ENCODE results near the gene SYNE3. TPM values are rescaled to one million over a fixed set of nuclear protein-coding genes. Genes with fewer than 3 reads are reported as not detected.

Gene SYNE3
- total RNA-seq, 1 experiment from 2014 or later = 21.2 TPM

GRCh38 chr14:95545515-95546168, 29.2 kb upstream of the SYNE3 start:
- Mint-ChIP-seq H3K9me3 (ENCODE audit: unreplicated experiment) (no peaks in the 10 kb centered on the region), H3K27ac (ENCODE audit: unreplicated experiment) (no peak overlapping the region), H3K27me3 (ENCODE audit: insufficient read depth, unreplicated experiment) (no peaks in the 10 kb centered on the region), H3K4me3 (ENCODE audit: unreplicated experiment) (no peak overlapping the region), H3K36me3 (ENCODE audit: insufficient read depth, unreplicated experiment) (no peaks in the 10 kb centered on the region), H3K4me1 (ENCODE audit: low read depth, unreplicated experiment) (peaks cover 9% of the 10 kb centered on the region)
- CTCF ChIA-PET = no interaction called here
- Histone ChIP-seq H3K4me3 (ENCODE audit: low read depth, low read length) (no peak overlapping the region), H3K9me3 (no peaks in the 10 kb centered on the region), H3K4me1 (no peaks in the 10 kb centered on the region; the same call in 1 of the 2 replicates), H3K27me3 (replicated peaks; ENCODE audit: control insufficient read depth, insufficient read depth, low read length) (no peaks in the 10 kb centered on the region), H3K36me3 (ENCODE audit: control insufficient read depth, insufficient read depth, low read length) (no peaks in the 10 kb centered on the region; the same call in 1 of the 2 replicates)
- BruUV-seq (replicated peaks) = no TSS peak
- intact Hi-C loops (cut with micrococcal nuclease; ENCODE audit: unreplicated experiment) = no loop called here
- POLR2A ChIA-PET = no interaction called here
- no peak for DNase-seq
- no peak for TF ChIP-seq CTCF (IDR thresholded peaks at IDR 0.05; ENCODE audit: insufficient read depth in 1 of 2, low read depth in 1 of 2, low read length in 1 of 2, severe bottlenecking in 1 of 2, unreplicated experiment in 1 of 2)

- H3K4me1 Mint-ChIP-seq (ENCODE audit: low read depth, unreplicated experiment) = peaks cover 9% of the 10 kb centered on the region
- H3K4me1 ChIP-seq = no peaks in the 10 kb centered on the region; the same call in 1 of the 2 replicates
- no TSS peak for BruUV-seq (replicated peaks)
- no peaks in the 10 kb centered on the region for H3K27me3 ChIP-seq (replicated peaks; ENCODE audit: control insufficient read depth, insufficient read depth, low read length)
- intact Hi-C loops (cut with micrococcal nuclease; ENCODE audit: unreplicated experiment) = no loop called here
- no peaks in the 10 kb centered on the region for H3K36me3 Mint-ChIP-seq (ENCODE audit: insufficient read depth, unreplicated experiment)
- no peak for DNase-seq
- no peak for TF ChIP-seq CTCF (IDR thresholded peaks at IDR 0.05; ENCODE audit: insufficient read depth in 1 of 2, low read depth in 1 of 2, low read length in 1 of 2, severe bottlenecking in 1 of 2, unreplicated experiment in 1 of 2)
- no peaks in the 10 kb centered on the region for H3K9me3 Mint-ChIP-seq (ENCODE audit: unreplicated experiment)
- no peak overlapping the region for H3K4me3 ChIP-seq (ENCODE audit: low read depth, low read length)
- H3K4me3 Mint-ChIP-seq (ENCODE audit: unreplicated experiment) = no peak overlapping the region
- no peaks in the 10 kb centered on the region for H3K9me3 ChIP-seq
- POLR2A ChIA-PET = no interaction called here
- H3K27me3 Mint-ChIP-seq (ENCODE audit: insufficient read depth, unreplicated experiment) = no peaks in the 10 kb centered on the region
- H3K36me3 ChIP-seq (ENCODE audit: control insufficient read depth, insufficient read depth, low read length) = no peaks in the 10 kb centered on the region; the same call in 1 of the 2 replicates
- H3K27ac Mint-ChIP-seq (ENCODE audit: unreplicated experiment) = no peak overlapping the region
- CTCF ChIA-PET = no interaction called here
Observed at GRCh38 chr14:95544588-95544987, 28.1 kb upstream of the SYNE3 start.

GRCh38 chr14:95543021-95543420, 26.6 kb upstream of the SYNE3 start:
- CTCF ChIA-PET = no interaction called here

More at GRCh38 chr14:95543021-95543420, 26.6 kb upstream of the SYNE3 start:
- Mint-ChIP-seq H3K9me3 (ENCODE audit: unreplicated experiment) (no peaks in the 10 kb centered on the region), H3K4me3 (ENCODE audit: unreplicated experiment) (no peak overlapping the region), H3K4me1 (ENCODE audit: low read depth, unreplicated experiment) (peaks cover 9% of the 10 kb centered on the region), H3K36me3 (ENCODE audit: insufficient read depth, unreplicated experiment) (no peaks in the 10 kb centered on the region), H3K27me3 (ENCODE audit: insufficient read depth, unreplicated experiment) (no peaks in the 10 kb centered on the region), H3K27ac (ENCODE audit: unreplicated experiment) (no peak overlapping the region)
- Histone ChIP-seq H3K9me3 (no peaks in the 10 kb centered on the region), H3K4me1 (no peaks in the 10 kb centered on the region; the same call in 1 of the 2 replicates), H3K4me3 (ENCODE audit: low read depth, low read length) (no peak overlapping the region), H3K27me3 (replicated peaks; ENCODE audit: control insufficient read depth, insufficient read depth, low read length) (no peaks in the 10 kb centered on the region), H3K36me3 (ENCODE audit: control insufficient read depth, insufficient read depth, low read length) (no peaks in the 10 kb centered on the region; the same call in 1 of the 2 replicates)
- no peak for DNase-seq
- intact Hi-C loops (cut with micrococcal nuclease; ENCODE audit: unreplicated experiment) = no loop called here
- POLR2A ChIA-PET = interaction anchor here (0.6 kb wide), 1 partner anchor 101 kb away, joined by 3 read pairs; no protein-coding TSS in a partner anchor
- BruUV-seq (replicated peaks) = no TSS peak
- no peak for TF ChIP-seq CTCF (IDR thresholded peaks at IDR 0.05; ENCODE audit: insufficient read depth in 1 of 2, low read depth in 1 of 2, low read length in 1 of 2, severe bottlenecking in 1 of 2, unreplicated experiment in 1 of 2)
